Dendritic cell treated with granulocyte-macrophage colony-stimulating factor and Interleukin-4, amounts not matched to agents 40 ng/mL and 50 ng/mL, for 4 days (primary cell): ENCODE measurements around the gene KRAS.

Source experiments
- H3K27ac Mint-ChIP-seq: one replicate; pipeline ENCODE4 v1.8.0; 2022; ENCODE audit warnings: mild to moderate bottlenecking, mixed read lengths
- H3K27me3 Mint-ChIP-seq: one replicate; pipeline ENCODE4 v1.8.0; 2022; ENCODE audit warnings: mild to moderate bottlenecking, mixed read lengths
- H3K36me3 Mint-ChIP-seq: one replicate; pipeline ENCODE4 v1.8.0; 2022; ENCODE audit warnings: low read depth, mixed read lengths
- H3K4me1 Mint-ChIP-seq: one replicate; pipeline ENCODE4 v1.8.0; 2022; ENCODE audit warnings: low read depth, mixed read lengths
- H3K4me3 Mint-ChIP-seq: one replicate; pipeline ENCODE4 v1.8.0; 2022; ENCODE audit warnings: mild to moderate bottlenecking, moderate library complexity, mixed read lengths
- H3K9me3 Mint-ChIP-seq: one replicate; pipeline ENCODE4 v1.8.0; 2022; ENCODE audit warnings: mixed read lengths
- intact Hi-C: fragments of 100-400 bp; cut with micrococcal nuclease; formaldehyde crosslinking; loops from one replicate; pipeline ENCODE4 v1.15.0; 2022

KRAS gene

DNA sequence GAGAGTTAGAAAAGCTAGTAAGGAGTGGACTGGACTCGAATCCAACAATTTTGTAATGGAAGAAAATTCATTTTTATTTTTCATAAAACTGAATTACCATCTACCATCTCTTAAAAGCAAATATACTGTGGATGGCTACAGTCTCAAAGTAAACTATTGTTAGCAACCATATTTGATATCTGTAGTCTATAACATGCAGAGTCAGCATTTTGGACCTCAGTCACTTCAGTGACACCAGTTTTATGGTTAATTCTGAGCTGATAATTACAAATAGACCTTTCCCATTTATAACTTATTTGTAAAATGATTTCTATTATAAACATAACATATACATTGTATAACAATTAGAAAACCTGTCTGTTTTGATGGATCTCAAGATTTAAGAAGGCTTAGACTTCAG is 2.0 kb downstream of the KRAS start:
- H3K9me3 Mint-ChIP-seq: no peaks in the 10 kb centered on the region
- intact Hi-C loops: no loop called here
- H3K4me3 Mint-ChIP-seq: no peak overlapping the region
- H3K27ac Mint-ChIP-seq: no peak overlapping the region
- peaks cover 40% of the 10 kb centered on the region for H3K36me3 Mint-ChIP-seq
- peaks cover 21% of the 10 kb centered on the region for H3K4me1 Mint-ChIP-seq
- H3K27me3 Mint-ChIP-seq: peaks cover 5% of the 10 kb centered on the region

GRCh38 chr12:25248137-25248536 is 2.6 kb downstream of the KRAS start:
- peaks cover 5% of the 10 kb centered on the region for H3K27me3 Mint-ChIP-seq
- peaks cover 46% of the 10 kb centered on the region for H3K36me3 Mint-ChIP-seq
- no peaks in the 10 kb centered on the region for H3K9me3 Mint-ChIP-seq
- no peak overlapping the region for H3K4me3 Mint-ChIP-seq
- intact Hi-C loops: no loop called here
- H3K27ac Mint-ChIP-seq: no peak overlapping the region
- peaks cover 21% of the 10 kb centered on the region for H3K4me1 Mint-ChIP-seq

DNA sequence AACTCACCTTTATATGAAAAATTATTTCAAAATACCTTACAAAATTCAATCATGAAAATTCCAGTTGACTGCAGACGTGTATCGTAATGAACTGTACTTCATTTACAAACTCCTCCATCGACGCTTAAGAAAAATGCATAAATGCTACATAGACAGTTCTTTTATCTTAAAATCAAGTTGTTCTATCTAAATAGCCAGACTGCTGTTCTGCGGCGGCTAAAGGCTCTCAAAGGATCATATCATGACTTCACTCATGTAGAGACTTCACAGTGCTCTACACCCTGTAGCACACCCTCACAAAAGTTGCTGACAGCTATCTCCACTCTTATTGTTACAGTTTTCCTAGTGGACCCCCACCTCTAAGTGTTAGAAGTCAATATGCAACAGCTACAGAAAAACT is 5.2 kb downstream of the KRAS start:
- no peak overlapping the region for H3K27ac Mint-ChIP-seq
- no peaks in the 10 kb centered on the region for H3K27me3 Mint-ChIP-seq
- no peaks in the 10 kb centered on the region for H3K9me3 Mint-ChIP-seq
- intact Hi-C loops: no loop called here
- H3K4me3 Mint-ChIP-seq: no peak overlapping the region
- H3K4me1 Mint-ChIP-seq: peaks cover 21% of the 10 kb centered on the region
- H3K36me3 Mint-ChIP-seq: peaks cover 48% of the 10 kb centered on the region

GRCh38 chr12:25243680-25243990 is 7.1 kb downstream of the KRAS start:
- Mint-ChIP-seq H3K27me3 (no peaks in the 10 kb centered on the region), H3K27ac (no peak overlapping the region), H3K4me3 (no peak overlapping the region), H3K4me1 (peaks cover 9% of the 10 kb centered on the region), H3K9me3 (no peaks in the 10 kb centered on the region), H3K36me3 (peaks cover 50% of the 10 kb centered on the region)
- intact Hi-C loops: loop anchor here (5.0 kb wide), 1 partner anchor 36 kb away; no protein-coding TSS in a partner anchor

- H3K9me3 Mint-ChIP-seq: no peaks in the 10 kb centered on the region
- no peak overlapping the region for H3K4me3 Mint-ChIP-seq
- no peaks in the 10 kb centered on the region for H3K27me3 Mint-ChIP-seq
- H3K36me3 Mint-ChIP-seq: peaks cover 45% of the 10 kb centered on the region
- intact Hi-C loops: loop anchor here (5.0 kb wide), 1 partner anchor 36 kb away; no protein-coding TSS in a partner anchor
- H3K4me1 Mint-ChIP-seq: peaks cover 9% of the 10 kb centered on the region
- H3K27ac Mint-ChIP-seq: no peak overlapping the region
Measured at GRCh38 chr12:25242981-25243679, 7.6 kb downstream of the KRAS start.

- Mint-ChIP-seq H3K4me3 (no peak overlapping the region), H3K4me1 (peaks cover 19% of the 10 kb centered on the region), H3K27me3 (no peaks in the 10 kb centered on the region), H3K27ac (no peak overlapping the region), H3K9me3 (no peaks in the 10 kb centered on the region), H3K36me3 (peaks cover 53% of the 10 kb centered on the region)
- intact Hi-C loops: loop anchor here (1.0 to 5.0 kb wide), 2 partner anchors 34 to 146 kb away; no protein-coding TSS in a partner anchor
Measured at GRCh38 chr12:25241167-25242020, 9.3 kb downstream of the KRAS start.

- Mint-ChIP-seq H3K27me3 (no peaks in the 10 kb centered on the region), H3K4me3 (no peak overlapping the region), H3K9me3 (no peaks in the 10 kb centered on the region), H3K36me3 (peaks cover 48% of the 10 kb centered on the region), H3K27ac (no peak overlapping the region), H3K4me1 (peaks cover 14% of the 10 kb centered on the region)
- intact Hi-C loops: no loop called here
Measured at GRCh38 chr12:25236626-25237025, 14.1 kb downstream of the KRAS start.

DNA sequence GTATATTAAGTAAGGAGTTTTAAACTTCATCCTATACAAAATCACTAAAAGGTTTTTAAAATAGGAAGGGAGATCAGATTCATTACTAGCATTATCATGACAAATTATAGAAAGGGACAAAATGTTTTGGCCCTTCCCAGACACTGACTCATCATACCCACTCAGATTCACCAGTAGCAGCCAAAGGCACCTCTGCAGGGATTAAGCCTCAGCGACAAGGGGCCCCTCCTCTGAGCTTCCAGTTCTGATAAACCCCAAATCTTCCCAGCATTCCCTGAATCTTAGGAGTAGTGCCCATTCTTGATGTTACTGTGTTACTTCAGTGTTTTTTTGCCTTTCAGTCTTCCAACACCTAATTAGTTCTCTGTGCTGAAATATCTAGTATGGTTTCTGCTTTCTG is 14.5 kb downstream of the KRAS start:
- Mint-ChIP-seq H3K9me3 (no peaks in the 10 kb centered on the region), H3K27me3 (no peaks in the 10 kb centered on the region), H3K4me1 (peaks cover 14% of the 10 kb centered on the region), H3K27ac (no peak overlapping the region), H3K36me3 (peaks cover 48% of the 10 kb centered on the region), H3K4me3 (no peak overlapping the region)
- intact Hi-C loops: no loop called here

DNA sequence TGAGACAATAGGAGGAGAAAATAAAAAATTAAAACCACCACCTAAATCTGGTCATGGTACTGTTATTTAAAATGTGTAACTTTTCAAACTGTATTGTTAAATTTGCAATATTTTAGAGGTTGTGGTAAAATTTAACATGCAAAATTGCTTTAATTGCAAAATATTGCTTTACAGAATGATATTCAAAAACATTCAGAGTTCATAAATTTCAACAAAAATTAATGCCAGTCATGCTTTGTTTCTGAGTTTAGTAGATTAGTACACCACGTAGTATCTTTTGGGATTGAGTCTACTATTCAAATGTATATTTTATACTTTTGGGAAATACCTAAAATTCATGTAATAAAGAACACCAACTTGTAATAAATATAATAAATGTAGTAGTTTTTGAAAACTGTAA is 37.4 kb downstream of the KRAS start:
- Mint-ChIP-seq H3K4me1 (no peaks in the 10 kb centered on the region), H3K4me3 (no peak overlapping the region), H3K27ac (no peak overlapping the region), H3K27me3 (no peaks in the 10 kb centered on the region), H3K9me3 (no peaks in the 10 kb centered on the region), H3K36me3 (peaks cover 19% of the 10 kb centered on the region)
- intact Hi-C loops: no loop called here

DNA sequence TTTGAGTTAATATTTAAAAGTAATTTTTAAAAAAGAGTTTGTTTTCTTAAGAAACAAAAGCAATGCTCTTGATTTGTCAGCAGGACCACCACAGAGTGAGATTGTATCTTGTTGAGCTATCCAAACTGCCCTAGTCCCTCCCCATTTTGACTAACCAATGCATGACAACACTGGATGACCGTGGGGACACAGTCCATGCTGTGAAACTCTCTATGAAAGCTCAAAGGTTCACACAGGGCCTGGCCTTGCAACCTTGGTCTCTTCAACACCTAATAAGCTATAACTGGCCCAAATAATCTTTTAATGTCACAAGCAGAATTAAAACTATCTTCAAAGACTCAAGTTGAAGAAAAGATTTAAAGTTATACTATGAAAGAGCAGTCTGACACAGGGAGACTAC is 42.2 kb downstream of the KRAS start:
- Mint-ChIP-seq H3K27ac (no peak overlapping the region), H3K4me1 (no peaks in the 10 kb centered on the region), H3K9me3 (no peaks in the 10 kb centered on the region), H3K27me3 (no peaks in the 10 kb centered on the region), H3K4me3 (no peak overlapping the region), H3K36me3 (peaks cover 20% of the 10 kb centered on the region)
- intact Hi-C loops: loop anchor here (5.0 kb wide), 1 partner anchor 34 kb away; no protein-coding TSS in a partner anchor

DNA sequence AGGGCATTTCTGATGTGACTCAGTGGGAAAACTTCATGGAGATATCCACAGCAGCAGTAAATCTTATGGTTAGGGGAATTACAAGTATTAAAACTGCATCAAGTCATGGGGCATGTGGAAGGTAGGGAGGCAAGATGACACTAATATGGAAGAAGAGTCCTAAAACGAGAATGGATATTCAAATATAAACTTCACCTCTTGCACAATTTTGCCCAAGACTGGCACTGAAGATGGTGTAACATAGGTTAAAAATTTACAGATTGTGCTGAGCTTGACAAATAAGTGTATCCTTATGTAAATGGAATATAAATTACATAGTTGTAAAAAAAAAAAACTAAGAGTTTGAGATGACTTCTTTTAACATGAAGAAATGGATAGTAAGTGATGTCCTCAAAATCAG is 42.9 kb downstream of the KRAS start:
- Mint-ChIP-seq H3K27me3 (no peaks in the 10 kb centered on the region), H3K36me3 (peaks cover 20% of the 10 kb centered on the region), H3K4me1 (no peaks in the 10 kb centered on the region), H3K9me3 (no peaks in the 10 kb centered on the region), H3K4me3 (no peak overlapping the region), H3K27ac (no peak overlapping the region)
- intact Hi-C loops: loop anchor here (5.0 kb wide), 1 partner anchor 34 kb away; no protein-coding TSS in a partner anchor

- Mint-ChIP-seq H3K27ac (no peak overlapping the region), H3K36me3 (peaks cover 22% of the 10 kb centered on the region), H3K4me1 (no peaks in the 10 kb centered on the region), H3K27me3 (no peaks in the 10 kb centered on the region), H3K9me3 (no peaks in the 10 kb centered on the region), H3K4me3 (no peak overlapping the region)
- intact Hi-C loops: loop anchor here (5.0 kb wide), 1 partner anchor 35 kb away; no protein-coding TSS in a partner anchor
Measured at GRCh38 chr12:25207411-25207810, 43.3 kb downstream of the KRAS start.

DNA sequence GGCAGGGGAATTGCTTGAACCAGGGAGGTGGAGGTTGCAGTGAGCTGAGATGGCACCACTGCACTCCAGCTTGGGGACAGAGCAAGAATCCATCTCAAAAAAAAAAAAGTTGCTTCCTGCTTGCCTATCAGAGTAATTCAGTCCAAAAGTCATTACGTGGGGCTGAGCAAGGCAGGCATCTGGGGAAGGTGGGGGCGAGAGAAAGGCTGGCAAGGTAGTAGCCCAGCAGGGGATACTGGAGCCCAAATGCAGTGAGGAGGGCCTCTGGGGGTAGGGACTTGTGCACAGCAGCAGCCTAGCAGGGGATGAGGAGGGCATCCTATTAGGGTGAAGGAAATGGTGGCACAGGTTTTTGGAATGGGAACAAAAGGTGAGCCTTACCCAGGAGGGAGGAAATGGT is 48.6 kb downstream of the KRAS start:
- Mint-ChIP-seq H3K27ac (no peak overlapping the region), H3K4me3 (no peak overlapping the region), H3K4me1 (no peaks in the 10 kb centered on the region), H3K36me3 (peaks cover 29% of the 10 kb centered on the region), H3K27me3 (no peaks in the 10 kb centered on the region), H3K9me3 (no peaks in the 10 kb centered on the region)
- intact Hi-C loops: no loop called here

DNA sequence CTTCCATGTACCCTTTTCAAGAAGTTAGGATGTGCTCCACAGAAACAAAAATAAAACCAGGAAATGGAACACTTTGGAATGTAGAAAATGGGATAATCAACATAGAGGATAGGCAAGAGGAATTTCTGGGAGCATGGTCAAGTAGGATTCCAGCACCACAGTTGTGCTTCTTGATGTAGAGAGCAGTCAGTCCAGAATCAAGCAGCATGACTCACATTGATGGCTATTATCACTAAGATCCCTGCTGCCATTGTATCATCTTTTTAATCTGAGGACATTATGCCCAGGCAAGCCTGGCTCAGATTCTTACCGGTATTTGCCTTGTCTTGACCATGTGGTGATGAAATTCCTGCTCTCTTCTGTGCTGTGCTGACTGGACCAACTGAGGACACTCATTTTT is 50.0 kb downstream of the KRAS start:
- Mint-ChIP-seq H3K9me3 (no peaks in the 10 kb centered on the region), H3K4me1 (peaks cover 5% of the 10 kb centered on the region), H3K36me3 (peaks cover 18% of the 10 kb centered on the region), H3K27ac (no peak overlapping the region), H3K4me3 (no peak overlapping the region), H3K27me3 (no peaks in the 10 kb centered on the region)
- intact Hi-C loops: no loop called here
